ENCODE data around the gene ATP6V1E1. TPM values are rescaled to one million over a fixed set of nuclear protein-coding genes. Genes with fewer than 3 reads are reported as not detected.

ATP6V1E1 gene
- total and polyA plus RNA-seq, 9 donors = 69.0 to 201 (median 82.5) TPM

DNA sequence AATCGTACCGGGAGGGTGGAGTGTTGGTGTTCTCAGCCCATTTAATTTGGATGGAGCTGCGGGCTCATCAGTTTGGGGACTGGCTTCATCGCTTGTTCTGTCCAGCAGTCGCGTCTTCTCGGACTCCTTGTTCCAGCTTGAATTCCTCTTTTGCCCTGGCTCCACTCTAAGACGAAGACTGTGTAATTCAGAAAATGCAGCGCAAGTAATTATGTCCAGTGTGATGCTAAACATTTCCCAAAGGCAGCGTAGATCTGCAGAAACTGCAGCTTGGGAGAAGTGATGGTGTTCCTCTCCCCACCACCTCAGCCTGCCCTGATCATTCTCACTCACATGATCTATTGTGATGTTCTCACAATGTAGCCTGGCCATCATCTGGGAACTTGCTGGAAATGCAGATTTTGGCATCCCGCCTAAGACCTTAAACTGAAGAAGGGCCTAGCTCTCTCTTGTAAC, 64.6 kb downstream of the ATP6V1E1 start:
- TF ChIP-seq, protein P1, sequence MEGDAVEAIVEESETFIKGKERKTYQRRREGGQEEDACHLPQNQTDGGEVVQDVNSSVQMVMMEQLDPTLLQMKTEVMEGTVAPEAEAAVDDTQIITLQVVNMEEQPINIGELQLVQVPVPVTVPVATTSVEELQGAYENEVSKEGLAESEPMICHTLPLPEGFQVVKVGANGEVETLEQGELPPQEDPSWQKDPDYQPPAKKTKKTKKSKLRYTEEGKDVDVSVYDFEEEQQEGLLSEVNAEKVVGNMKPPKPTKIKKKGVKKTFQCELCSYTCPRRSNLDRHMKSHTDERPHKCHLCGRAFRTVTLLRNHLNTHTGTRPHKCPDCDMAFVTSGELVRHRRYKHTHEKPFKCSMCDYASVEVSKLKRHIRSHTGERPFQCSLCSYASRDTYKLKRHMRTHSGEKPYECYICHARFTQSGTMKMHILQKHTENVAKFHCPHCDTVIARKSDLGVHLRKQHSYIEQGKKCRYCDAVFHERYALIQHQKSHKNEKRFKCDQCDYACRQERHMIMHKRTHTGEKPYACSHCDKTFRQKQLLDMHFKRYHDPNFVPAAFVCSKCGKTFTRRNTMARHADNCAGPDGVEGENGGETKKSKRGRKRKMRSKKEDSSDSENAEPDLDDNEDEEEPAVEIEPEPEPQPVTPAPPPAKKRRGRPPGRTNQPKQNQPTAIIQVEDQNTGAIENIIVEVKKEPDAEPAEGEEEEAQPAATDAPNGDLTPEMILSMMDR (IDR thresholded peaks at IDR 0.05) = no peak
- TF ChIP-seq POLR2A (IDR thresholded peaks at IDR 0.05) = no peak
- TF ChIP-seq EP300 (IDR thresholded peaks at IDR 0.05) = peak; percentile 62
- Histone ChIP-seq H3K9me3 (no peaks in the 10 kb centered on the region), H3K4me3 (no peak overlapping the region), H3K4me1 (ENCODE audit: insufficient read depth) (peaks cover 11% of the 10 kb centered on the region), H3K36me3 (no peaks in the 10 kb centered on the region), H3K27me3 (no peaks in the 10 kb centered on the region), H3K27ac (peak overlapping the region in 1 of 2 donors; percentile 60)
- DNase-seq = peak in 2 of 5 donors; percentile 47 to 73
- 33 to 41% (median 39%) methylated on average over 11 of the region's 11 CpGs for WGBS, 3 donors
- intact Hi-C loops (cut with DNase I) = loop anchor here in 1 of 4 donors (5.0 kb wide), 1 partner anchor 458 kb away; the partner anchor contains the start of gene MICAL3

DNA sequence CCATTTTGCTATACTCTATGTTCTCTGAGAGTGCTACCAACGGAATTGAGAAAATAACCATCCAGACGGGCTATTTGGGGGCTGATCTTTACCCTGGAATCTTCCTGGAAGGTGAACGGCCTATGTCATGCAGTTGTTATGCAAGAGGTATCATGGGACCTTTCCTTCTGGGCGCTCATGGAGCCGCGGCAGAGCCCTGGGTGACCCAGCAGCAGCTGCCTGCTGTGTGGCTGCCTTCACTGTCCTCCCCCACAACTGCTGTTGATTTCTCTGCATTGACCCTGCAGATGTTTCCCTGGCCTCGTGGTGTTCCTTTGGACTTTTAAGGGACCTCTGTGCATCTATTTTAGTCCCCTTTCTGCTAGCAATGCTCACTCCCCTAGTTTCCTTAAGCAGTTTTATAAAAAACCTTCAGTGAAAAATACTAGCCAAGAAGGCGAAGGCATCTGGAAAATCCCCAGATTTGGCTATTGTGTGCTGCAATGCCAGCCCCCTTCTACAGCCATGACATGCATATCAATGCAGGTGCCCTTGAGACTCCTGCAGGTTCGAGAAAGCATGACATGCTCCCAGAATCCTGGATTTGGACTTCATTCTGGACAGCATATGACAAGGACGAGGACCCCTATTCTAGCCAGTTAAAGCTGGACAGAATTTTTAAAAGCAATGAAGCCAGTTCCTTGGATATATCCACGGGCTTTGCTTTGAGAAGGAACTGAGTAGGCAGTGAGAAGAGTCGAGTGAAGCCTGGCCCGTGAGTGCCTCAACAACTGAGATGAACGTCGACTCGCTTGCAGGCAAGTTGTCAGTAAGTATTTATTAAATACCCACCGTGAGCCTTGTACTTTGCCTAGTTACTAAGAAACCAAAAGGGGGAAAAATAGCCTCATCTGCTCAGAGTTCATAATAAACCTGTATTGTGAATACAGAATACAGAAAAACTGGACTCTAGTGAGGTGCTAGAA, 65.4 kb downstream of the ATP6V1E1 start, which contains the start of gene SLC25A18:
Gene SLC25A18 (plus strand): TSS at position 593 of the 965 bp plus-strand sequence. CDS start 16,447 bp downstream, outside the sequence.
- H3K36me3 ChIP-seq = no peaks in the 10 kb centered on the region
- H3K9me3 ChIP-seq = no peaks in the 10 kb centered on the region
- H3K27me3 ChIP-seq = no peaks in the 10 kb centered on the region
- peak in 3 of 5 donors; percentile 52 to 66 (median 56) for DNase-seq
- intact Hi-C loops (cut with DNase I) = loop anchor here in 1 of 4 donors (5.0 kb wide), 1 partner anchor 459 kb away; the partner anchor contains the start of gene MICAL3
- peak within 1 kb of the TSS in 1 of 2 donors; percentile 60 for H3K27ac ChIP-seq
- 14 to 21% (median 16%) methylated on average over 17 of the region's 17 CpGs for WGBS, 3 donors
- peak; percentile 75 for TF ChIP-seq EP300 (IDR thresholded peaks at IDR 0.05)
- no peak for TF ChIP-seq POLR2A (IDR thresholded peaks at IDR 0.05)
- peaks cover 11% of the 10 kb centered on the region for H3K4me1 ChIP-seq (ENCODE audit: insufficient read depth)
- no peak within 1 kb of the TSS for H3K4me3 ChIP-seq

DNA sequence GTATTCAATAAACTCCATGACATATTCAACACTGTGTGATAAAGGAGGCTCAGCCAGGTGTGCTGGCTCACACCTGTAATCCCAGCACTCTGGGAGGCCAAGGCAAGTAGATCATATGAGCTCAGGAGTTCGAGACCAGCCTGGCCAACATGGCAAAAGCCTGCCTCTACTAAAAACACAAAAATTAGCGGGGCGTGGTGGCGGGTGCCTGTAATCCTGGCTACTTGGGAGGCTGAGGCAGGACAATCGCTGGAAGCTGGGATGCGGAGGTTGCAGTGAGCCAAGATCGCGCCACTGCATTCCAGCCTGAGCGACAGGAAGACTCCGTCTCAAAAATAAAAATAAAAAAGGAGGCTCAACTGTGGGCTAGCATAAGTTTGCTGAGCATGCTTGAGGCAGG, 69.4 kb downstream of the ATP6V1E1 start:
- Histone ChIP-seq H3K27me3 (no peaks in the 10 kb centered on the region), H3K27ac (no peak overlapping the region), H3K4me3 (no peak overlapping the region), H3K4me1 (ENCODE audit: insufficient read depth) (peaks cover 11% of the 10 kb centered on the region), H3K9me3 (no peaks in the 10 kb centered on the region), H3K36me3 (no peaks in the 10 kb centered on the region)
- intact Hi-C loops (cut with DNase I) = loop anchor here in 1 of 4 donors (10.0 kb wide), 1 partner anchor 216 kb away; the partner anchor contains the start of gene BID
- TF ChIP-seq, protein P1 (IDR thresholded peaks at IDR 0.05) = no peak
- no peak for TF ChIP-seq POLR2A (IDR thresholded peaks at IDR 0.05)
- TF ChIP-seq EP300 (IDR thresholded peaks at IDR 0.05) = no peak
- no peak for DNase-seq
- WGBS, 3 donors = 82 to 90% (median 88%) methylated on average over 10 of the region's 10 CpGs

DNA sequence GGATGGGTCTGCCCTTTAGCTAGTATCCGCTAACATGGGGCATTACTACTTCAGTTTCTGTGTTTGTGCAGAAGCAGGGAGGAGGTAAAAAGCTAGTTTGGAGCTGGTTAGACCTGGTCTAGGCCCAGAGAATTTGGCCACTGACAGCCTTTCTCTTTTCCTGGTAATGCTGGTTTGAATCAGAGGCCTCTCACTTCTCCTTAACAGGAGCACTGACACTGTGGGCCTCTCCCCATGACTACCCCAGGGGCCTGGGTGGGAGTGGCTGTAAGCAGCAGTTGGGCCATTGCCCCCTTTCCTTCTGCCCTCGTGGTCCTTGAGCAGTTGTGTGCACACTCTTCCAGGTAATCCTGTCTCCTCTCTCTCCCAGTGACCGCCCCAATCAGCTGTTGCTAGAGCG, 73.7 kb downstream of the ATP6V1E1 start:
- Histone ChIP-seq H3K4me3 (no peak overlapping the region), H3K27me3 (no peaks in the 10 kb centered on the region), H3K36me3 (no peaks in the 10 kb centered on the region), H3K4me1 (ENCODE audit: insufficient read depth) (no peaks in the 10 kb centered on the region), H3K9me3 (no peaks in the 10 kb centered on the region), H3K27ac (no peak overlapping the region)
- intact Hi-C loops (cut with DNase I) = loop anchor here in 1 of 4 donors (10.0 kb wide), 1 partner anchor 220 kb away; the partner anchor contains the start of gene BID
- no peak for DNase-seq
- no peak for TF ChIP-seq EP300 (IDR thresholded peaks at IDR 0.05)
- TF ChIP-seq POLR2A (IDR thresholded peaks at IDR 0.05) = no peak
- TF ChIP-seq, protein P1 (IDR thresholded peaks at IDR 0.05) = no peak
- WGBS, 3 donors = 83% methylated on average over 4 of the region's 4 CpGs

Measured in ovary (tissue), 9 donors.